GM19035 (cell line): Measurements from ENCODE around the gene PRTN3.

Experiments used
- ATAC-seq: cut with Tn5 transposase; IDR thresholded peaks from one replicate; pipeline ENCODE4 v1.9.1; 2021; ENCODE audit not compliant: unreplicated experiment

PRTN3 gene

DNA sequence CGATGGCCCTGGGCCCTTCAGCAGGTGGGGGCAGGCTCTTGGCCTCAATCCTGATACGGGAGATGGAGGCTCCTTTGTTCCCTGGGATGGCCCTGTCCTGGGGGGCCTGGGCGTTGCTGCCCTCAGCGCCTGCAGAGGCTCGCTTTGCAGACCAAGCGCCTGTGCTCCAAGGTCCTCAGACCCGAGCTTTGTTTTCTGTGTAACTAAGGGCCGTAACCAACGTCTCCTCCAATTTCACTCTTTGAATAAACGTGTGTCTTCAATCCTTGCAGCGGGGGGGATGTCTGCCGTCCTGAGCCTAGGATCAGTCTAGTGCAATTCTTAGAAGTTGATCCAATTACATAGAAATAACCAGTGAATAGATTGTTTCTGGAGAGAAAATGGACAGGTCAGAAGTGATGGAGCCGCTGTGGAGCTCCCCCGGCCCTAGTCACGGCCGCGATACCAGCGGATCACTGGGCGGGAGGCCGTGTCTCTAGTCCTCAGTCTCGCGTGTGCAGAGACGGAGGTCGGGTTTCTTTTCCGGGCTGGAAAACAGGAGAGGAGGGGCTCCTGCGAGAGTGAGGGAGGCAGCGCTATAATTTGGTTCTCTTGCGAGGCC, 38.2 kb upstream of the PRTN3 start:
- no peak for ATAC-seq

- ATAC-seq: no peak
Measured at GRCh38 chr19:803099-803561, 37.7 kb upstream of the PRTN3 start.

DNA sequence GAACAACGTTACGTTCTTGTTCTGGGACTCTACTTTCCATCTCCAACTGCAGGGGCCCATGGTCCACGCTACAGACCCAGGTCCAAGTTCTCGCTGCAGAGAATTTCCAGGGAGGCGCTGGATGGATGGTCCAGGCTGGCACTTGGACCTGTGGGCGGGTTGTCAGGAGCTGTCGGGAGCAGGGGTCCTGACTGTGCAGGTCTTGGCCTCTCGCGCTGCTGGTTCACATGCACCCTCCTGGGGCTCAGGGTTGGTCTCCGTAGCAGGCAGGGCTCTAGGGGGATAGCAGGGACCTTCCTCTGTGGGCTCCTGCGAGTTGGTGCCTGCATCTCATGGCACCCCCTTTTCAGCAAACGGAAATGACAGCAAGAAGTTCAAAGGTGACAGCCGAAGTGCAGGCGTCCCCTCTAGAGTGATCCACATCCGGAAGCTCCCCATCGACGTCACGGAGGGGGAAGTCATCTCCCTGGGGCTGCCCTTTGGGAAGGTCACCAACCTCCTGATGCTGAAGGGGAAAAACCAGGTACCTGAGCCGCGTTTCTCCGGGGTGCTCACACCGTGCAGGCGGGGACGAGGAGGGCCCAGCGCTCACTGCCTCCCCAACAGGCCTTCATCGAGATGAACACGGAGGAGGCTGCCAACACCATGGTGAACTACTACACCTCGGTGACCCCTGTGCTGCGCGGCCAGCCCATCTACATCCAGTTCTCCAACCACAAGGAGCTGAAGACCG, 36.9 kb upstream of the PRTN3 start:
- ATAC-seq: no peak

GRCh38 chr19:804419-805165, 36.2 kb upstream of the PRTN3 start:
- ATAC-seq: no peak

- no peak for ATAC-seq
Measured at GRCh38 chr19:805166-805551, 35.6 kb upstream of the PRTN3 start.

DNA sequence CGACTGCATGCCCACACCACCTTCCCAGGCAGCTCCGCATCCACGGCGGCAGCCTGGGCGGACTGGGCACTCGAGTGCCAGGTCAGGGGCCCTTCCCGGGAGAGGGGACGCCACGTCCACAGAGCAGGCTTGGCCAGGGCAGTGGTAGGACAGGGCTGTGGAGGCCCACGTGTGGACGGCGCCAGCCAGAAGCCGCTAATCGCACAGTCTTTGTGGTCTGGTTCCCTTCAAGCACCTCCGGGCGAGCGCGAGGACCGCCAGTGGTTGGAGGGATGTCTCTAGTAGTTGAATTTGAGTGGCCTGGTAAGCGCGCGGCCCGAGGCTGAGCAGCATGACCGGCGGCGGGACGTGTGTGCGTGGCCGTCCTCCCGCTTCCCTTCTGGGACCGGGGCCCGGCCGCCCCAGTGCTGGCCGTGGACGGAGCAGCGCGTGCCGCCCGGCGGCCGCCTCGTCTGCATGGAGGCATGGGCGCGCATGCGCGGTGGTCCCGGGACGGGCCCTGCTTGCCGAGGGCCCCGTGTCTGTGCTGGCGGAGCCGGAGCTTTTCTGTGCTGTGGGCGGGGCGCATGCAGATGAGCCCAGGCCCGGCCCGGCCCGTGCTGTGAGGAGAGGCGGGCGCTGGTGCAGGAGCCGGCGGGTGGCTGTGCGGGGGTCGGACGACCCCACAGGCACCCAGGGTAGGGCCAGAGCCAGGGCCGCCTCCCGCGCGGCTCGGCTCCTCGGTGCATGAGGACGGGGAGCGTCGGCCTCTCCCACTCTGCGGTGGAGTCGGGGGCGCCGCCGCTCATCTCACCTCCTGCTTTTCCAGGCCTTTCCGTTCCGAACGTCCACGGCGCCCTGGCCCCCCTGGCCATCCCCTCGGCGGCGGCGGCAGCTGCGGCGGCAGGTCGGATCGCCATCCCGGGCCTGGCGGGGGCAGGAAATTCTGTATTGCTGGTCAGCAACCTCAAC, 34.9 kb upstream of the PRTN3 start:
- no peak for ATAC-seq

DNA sequence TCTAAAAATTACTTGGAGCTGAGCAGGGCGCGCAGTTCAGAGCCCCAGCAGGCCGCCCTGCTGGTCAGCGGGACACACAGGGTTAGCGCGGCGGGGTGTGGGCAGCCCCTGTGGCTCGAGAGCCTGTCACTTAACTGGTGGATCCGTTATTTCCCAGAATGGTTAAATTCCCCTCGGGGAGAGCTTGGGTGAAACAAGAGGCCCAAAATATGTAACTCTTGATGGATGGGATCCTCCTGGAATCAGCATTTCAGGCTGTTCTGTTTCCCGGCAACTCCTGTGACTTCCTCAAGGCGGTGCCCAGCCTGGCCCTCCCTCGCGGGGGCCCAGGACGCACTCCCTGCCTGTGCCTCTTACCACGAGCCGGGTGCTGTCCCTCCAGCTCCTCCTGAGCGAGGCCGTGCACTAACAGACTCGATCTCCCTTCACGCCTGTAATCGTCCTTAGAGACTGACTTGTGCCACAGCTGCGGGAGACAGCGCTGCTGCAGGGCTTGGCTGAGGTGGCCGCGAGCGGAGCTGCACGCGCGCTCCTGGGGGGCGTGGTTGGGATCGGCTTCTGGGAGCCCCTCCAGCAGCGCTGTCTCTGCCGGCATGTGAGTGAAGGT, 33.9 kb upstream of the PRTN3 start:
- ATAC-seq: no peak

- no peak for ATAC-seq
Measured at GRCh38 chr19:807627-808422, 33.0 kb upstream of the PRTN3 start.

GRCh38 chr19:808423-808775, 32.4 kb upstream of the PRTN3 start:
- ATAC-seq: no peak

- no peak for ATAC-seq
Measured at GRCh38 chr19:810077-810855, 30.5 kb upstream of the PRTN3 start.

GRCh38 chr19:810883-811489, 29.8 kb upstream of the PRTN3 start:
- ATAC-seq: no peak

DNA sequence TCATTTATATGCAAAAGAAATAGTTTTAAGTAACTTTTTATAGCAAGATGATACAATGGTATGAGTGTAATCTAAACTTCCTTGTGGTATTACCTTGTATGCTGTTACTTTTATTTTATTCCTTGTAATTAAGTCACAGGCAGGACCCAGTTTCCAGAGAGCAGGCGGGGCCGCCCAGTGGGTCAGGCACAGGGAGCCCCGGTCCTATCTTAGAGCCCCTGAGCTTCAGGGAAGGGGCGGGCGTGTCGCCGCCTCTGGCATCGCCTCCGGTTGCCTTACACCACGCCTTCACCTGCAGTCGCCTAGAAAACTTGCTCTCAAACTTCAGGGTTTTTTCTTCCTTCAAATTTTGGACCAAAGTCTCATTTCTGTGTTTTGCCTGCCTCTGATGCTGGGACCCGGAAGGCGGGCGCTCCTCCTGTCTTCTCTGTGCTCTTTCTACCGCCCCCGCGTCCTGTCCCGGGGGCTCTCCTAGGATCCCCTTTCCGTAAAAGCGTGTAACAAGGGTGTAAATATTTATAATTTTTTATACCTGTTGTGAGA, 29.2 kb upstream of the PRTN3 start:
- no peak for ATAC-seq

GRCh38 chr19:812049-812746, 28.6 kb upstream of the PRTN3 start:
- ATAC-seq: no peak

GRCh38 chr19:812747-813218, 28.0 kb upstream of the PRTN3 start:
- no peak for ATAC-seq

DNA sequence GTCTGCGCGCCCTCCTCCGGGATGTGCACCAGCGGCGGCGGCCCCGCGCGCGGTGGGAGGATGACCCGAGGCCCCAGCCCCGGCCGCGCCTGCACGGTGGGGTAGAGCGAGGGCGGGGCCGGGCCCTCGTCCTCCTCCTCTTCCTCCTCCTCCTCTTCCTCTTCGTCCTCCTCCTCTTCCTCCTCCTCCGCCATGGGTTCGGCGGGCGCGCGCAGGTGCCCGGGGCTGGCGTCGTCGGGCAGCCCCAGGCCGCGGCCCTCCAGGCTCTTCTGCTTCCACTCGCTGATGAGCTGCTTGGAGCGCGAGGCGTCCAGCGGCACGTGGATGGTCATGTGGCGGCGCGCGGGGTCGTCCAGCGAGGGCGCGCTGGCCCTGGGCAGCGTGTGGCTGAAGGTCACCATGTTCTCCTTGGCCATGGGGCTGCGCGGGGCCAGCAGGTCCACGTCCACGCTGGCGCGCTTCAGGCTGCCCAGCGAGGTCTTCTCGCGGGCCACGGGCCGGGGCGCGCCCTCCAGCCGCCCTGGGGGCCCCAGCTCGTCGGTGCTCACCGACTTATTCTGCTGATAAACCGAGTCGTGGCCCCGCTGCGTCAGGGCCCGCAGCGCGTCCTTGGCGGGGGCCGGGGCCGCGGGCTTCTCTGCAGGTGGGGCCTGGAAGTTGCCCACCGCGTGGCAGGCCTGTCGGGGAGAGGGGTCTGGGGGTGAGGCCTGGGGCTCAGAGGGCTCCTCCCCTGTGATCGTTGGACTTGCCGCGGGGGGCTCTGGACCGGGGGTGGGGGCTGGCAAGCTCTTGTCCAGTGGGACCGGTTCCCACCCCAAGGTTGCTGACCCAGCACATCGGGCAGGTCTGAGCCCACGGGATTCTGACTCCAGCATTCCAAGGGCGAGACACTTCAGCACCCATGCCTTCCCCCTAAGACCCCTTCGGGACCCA, 27.3 kb upstream of the PRTN3 start:
- no peak for ATAC-seq
